Fibroblast of lung (primary cell): Measurements from ENCODE around the gene AZU1. TPM values are rescaled to one million over a fixed set of nuclear protein-coding genes. Genes with fewer than 3 reads are reported as not detected.

ENCODE experiments used
- DNase-seq, 2 donors: peaks; one replicate each; pipeline versions ENCODE4 v3.0.0 to v3.0.0-alpha.2; 2010; ENCODE audit warnings: low read depth in 2 of 2
- H2AFZ ChIP-seq: 2 replicates; pipeline ENCODE4 v1.5.1; 2012; ENCODE audit warnings: low read length, control low read depth, inconsistent platforms
- H3K27ac ChIP-seq: 2 replicates; pipeline ENCODE4 v1.5.1; 2011; ENCODE audit warnings: low read length, control low read depth; ENCODE audit not compliant: insufficient read depth
- H3K27me3 ChIP-seq: 2 replicates; pipeline ENCODE4 v1.5.1; 2011; ENCODE audit warnings: mild to moderate bottlenecking, low read length; ENCODE audit not compliant: control insufficient read depth, insufficient read depth
- H3K36me3 ChIP-seq: 2 replicates; pipeline ENCODE4 v1.5.1; 2011; ENCODE audit warnings: low read length; ENCODE audit not compliant: control insufficient read depth, insufficient read depth
- H3K4me1 ChIP-seq: 2 replicates; pipeline ENCODE4 v1.5.1; 2011; ENCODE audit warnings: low read length; ENCODE audit not compliant: control insufficient read depth, insufficient read depth; ENCODE audit errors: extremely low read depth
- H3K4me2 ChIP-seq: 2 replicates; pipeline ENCODE4 v1.5.1; 2011; ENCODE audit warnings: low read length, control low read depth; ENCODE audit not compliant: insufficient read depth; ENCODE audit errors: extremely low read depth
- H3K4me3 ChIP-seq, 4 experiments: fragments of 200-600 bp in 1 of 4; sonication (generic) in 1 of 4; replicated peaks in 1 of 4; 2 replicates each; pipeline ENCODE4 v1.5.1; 2011 to 2016; ENCODE audit warnings: low read length in 4 of 4, low read depth in 3 of 4, mild to moderate bottlenecking in 3 of 4, control low read depth in 2 of 4, inconsistent platforms in 1 of 4, mixed read lengths in 1 of 4; ENCODE audit not compliant: insufficient read depth in 1 of 4; ENCODE audit errors: control extremely low read depth in 1 of 4
- H3K79me2 ChIP-seq: 2 replicates; pipeline ENCODE4 v1.5.1; 2012; ENCODE audit warnings: mild to moderate bottlenecking, low read length, inconsistent platforms; ENCODE audit not compliant: control insufficient read depth, insufficient read depth
- H3K9ac ChIP-seq: 2 replicates; pipeline ENCODE4 v1.5.1; 2011; ENCODE audit warnings: mild to moderate bottlenecking, low read length, control low read depth; ENCODE audit not compliant: insufficient read depth
- H3K9me3 ChIP-seq: 2 replicates; pipeline ENCODE4 v1.5.1; 2012; ENCODE audit warnings: low read depth, low read length; ENCODE audit not compliant: control insufficient read depth, insufficient read depth
- H4K20me1 ChIP-seq: 2 replicates; pipeline ENCODE4 v1.5.1; 2011; ENCODE audit warnings: low read length; ENCODE audit not compliant: control insufficient read depth, insufficient read depth; ENCODE audit errors: extremely low read depth
- CTCF ChIP-seq, 2 donors: IDR thresholded peaks in 1 of 2; conservative IDR thresholded peaks in 1 of 2; 1 replicate in 1 of 2; 2 replicates in 1 of 2; pipeline ENCODE4 v1.5.1; 2011 to 2012; ENCODE audit warnings: low read length in 2 of 2, control low read depth in 1 of 2, inconsistent platforms in 1 of 2, low read depth in 1 of 2, mild to moderate bottlenecking in 1 of 2
- EZH2 ChIP-seq: IDR thresholded peaks from 2 replicates; pipeline ENCODE4 v1.5.1; 2012; ENCODE audit warnings: low read length, control low read depth, mild to moderate bottlenecking; ENCODE audit errors: missing control alignments
- polyA plus RNA-seq, 2 donors: library from polyadenylated mRNA; depleted of rRNA in 1 of 2; stranded (reverse) in 1 of 2; unstranded in 1 of 2; fragments of >200 nt; gene quantifications; 2 replicates each; pipeline ENCODE4 v1.2.1, GENCODE V29; 2011 to 2012; ENCODE audit warnings: missing spikeins in 1 of 2
- total RNA-seq: library from RNA; depleted of rRNA; stranded (reverse); fragments of >200 nt; gene quantifications from 2 replicates; pipeline ENCODE4 v1.2.1, GENCODE V29; 2014

Gene AZU1
- total and polyA plus RNA-seq, 2 donors (not counting 1 experiment from before 2014, with no cell fraction given): 0.17 TPM; not detected in 1

- peak; percentile 55 to 64 for DNase-seq
- no peaks in the 10 kb centered on the region for H4K20me1 ChIP-seq
- H3K9ac ChIP-seq: no peak overlapping the region
- peaks cover 11% of the 10 kb centered on the region for H3K4me1 ChIP-seq
- H3K9me3 ChIP-seq: no peaks in the 10 kb centered on the region
- H3K36me3 ChIP-seq: peaks cover 29% of the 10 kb centered on the region
- H3K79me2 ChIP-seq: no peaks in the 10 kb centered on the region
- H3K27ac ChIP-seq: no peak overlapping the region
- H3K4me3 ChIP-seq: no peak overlapping the region
- H3K27me3 ChIP-seq: no peaks in the 10 kb centered on the region
- no peak overlapping the region for H2AFZ ChIP-seq
- TF ChIP-seq EZH2: no peak
- TF ChIP-seq CTCF (conservative IDR thresholded peaks at IDR 0.05 in 1 of 2, IDR thresholded peaks at IDR 0.05 in 1 of 2; ENCODE audit: low read depth in 1 of 2, low read length in 2 of 2): no peak
- H3K4me2 ChIP-seq: no peak overlapping the region
These were observed 45.4 kb downstream of the AZU1 start for GRCh38 chr19:873084-873483.

DNA sequence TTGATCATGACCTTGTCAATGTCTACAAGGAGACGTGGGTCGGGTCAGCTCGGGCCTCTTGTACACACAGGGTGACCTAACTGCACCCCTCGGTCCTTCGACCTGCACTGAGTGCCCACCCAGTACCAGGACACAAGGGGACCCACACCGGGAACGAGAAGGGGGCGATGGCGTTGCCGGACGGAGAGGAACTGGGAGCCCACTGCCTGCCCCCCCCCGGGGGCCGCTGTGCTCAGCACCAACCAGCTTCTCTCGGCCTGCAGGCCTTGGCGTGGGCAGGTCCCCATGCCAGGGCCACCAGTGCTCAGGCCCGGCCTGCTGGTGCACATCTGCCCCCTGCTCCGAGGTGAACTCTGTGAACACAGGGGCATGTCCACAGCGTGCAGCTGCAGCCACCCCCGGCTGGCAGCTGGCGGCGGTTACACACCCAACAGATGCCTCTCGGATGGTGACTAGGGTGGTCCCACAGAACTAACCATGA is 46.0 kb downstream of the AZU1 start:
- Histone ChIP-seq H3K27ac (no peak overlapping the region), H3K27me3 (no peaks in the 10 kb centered on the region), H3K9ac (no peak overlapping the region), H3K4me2 (no peak overlapping the region), H3K79me2 (no peaks in the 10 kb centered on the region), H4K20me1 (no peaks in the 10 kb centered on the region), H3K9me3 (no peaks in the 10 kb centered on the region), H2AFZ (no peak overlapping the region), H3K4me1 (peaks cover 11% of the 10 kb centered on the region), H3K4me3 (no peak overlapping the region), H3K36me3 (peaks cover 25% of the 10 kb centered on the region)
- TF ChIP-seq EZH2 (no peak), CTCF (conservative IDR thresholded peaks at IDR 0.05 in 1 of 2, IDR thresholded peaks at IDR 0.05 in 1 of 2; ENCODE audit: low read depth in 1 of 2, low read length in 2 of 2) (no peak)
- DNase-seq: no peak

- Histone ChIP-seq H2AFZ (no peak overlapping the region), H3K4me1 (no peaks in the 10 kb centered on the region), H3K4me2 (no peak overlapping the region), H3K79me2 (no peaks in the 10 kb centered on the region), H3K9me3 (no peaks in the 10 kb centered on the region), H4K20me1 (no peaks in the 10 kb centered on the region), H3K4me3 (no peak overlapping the region), H3K36me3 (peaks cover 23% of the 10 kb centered on the region), H3K9ac (no peak overlapping the region), H3K27ac (no peak overlapping the region), H3K27me3 (no peaks in the 10 kb centered on the region)
- TF ChIP-seq CTCF (conservative IDR thresholded peaks at IDR 0.05 in 1 of 2, IDR thresholded peaks at IDR 0.05 in 1 of 2; ENCODE audit: low read depth in 1 of 2, low read length in 2 of 2) (no peak), EZH2 (no peak)
- no peak for DNase-seq
These were observed 47.7 kb downstream of the AZU1 start for GRCh38 chr19:875265-875879.
